ENCODE data around the gene PRSS12.

Gene PRSS12

GRCh38 chr4:118284169-118284568 lies 68.6 kb downstream of the PRSS12 start:
- no peak overlapping the region for H3K27ac ChIP-seq (ENCODE audit: low read length)
- H3K27me3 ChIP-seq (ENCODE audit: low read depth, low read length), result no peaks in the 10 kb centered on the region
- no peak overlapping the region for H3K4me3 ChIP-seq (ENCODE audit: low read depth in 1 of 2, low read length in 2 of 2)
- H3K36me3 ChIP-seq (ENCODE audit: control insufficient read depth in 1 of 2, insufficient read depth in 2 of 2, low read length in 2 of 2), result no peaks in the 10 kb centered on the region
- peaks cover 10 to 16% of the 10 kb centered on the region in 2 donors for H3K4me1 ChIP-seq (ENCODE audit: control insufficient read depth in 1 of 2, insufficient read depth in 2 of 2, low read length in 2 of 2)
- H3K9me3 ChIP-seq (ENCODE audit: control insufficient read depth in 1 of 2, low read length in 2 of 2), result no peaks in the 10 kb centered on the region

DNA sequence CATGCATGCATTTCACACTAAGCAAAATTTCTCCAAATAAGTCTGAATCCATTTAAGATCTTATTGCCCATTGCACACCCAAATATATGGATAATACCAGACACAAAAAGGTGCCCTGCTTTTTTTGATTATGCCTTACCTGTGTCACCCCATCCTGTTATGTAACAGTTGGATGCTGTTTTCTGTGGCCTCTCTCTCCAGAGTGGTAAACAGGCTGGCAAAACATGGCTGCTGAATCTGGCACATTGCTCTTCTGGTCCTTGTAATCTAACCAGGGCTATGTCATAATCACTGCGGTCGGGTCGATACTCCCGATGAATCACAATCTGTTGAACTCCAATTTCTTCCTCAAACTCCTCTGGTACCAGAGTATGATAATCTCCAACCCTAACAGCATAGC lies 70.1 kb downstream of the PRSS12 start:
- Histone ChIP-seq H3K9me3 (ENCODE audit: control insufficient read depth in 1 of 2, low read length in 2 of 2) (no peaks in the 10 kb centered on the region), H3K27ac (ENCODE audit: low read length) (no peak overlapping the region), H3K27me3 (ENCODE audit: low read depth, low read length) (no peaks in the 10 kb centered on the region), H3K4me3 (ENCODE audit: low read depth in 1 of 2, low read length in 2 of 2) (no peak overlapping the region), H3K36me3 (ENCODE audit: control insufficient read depth in 1 of 2, insufficient read depth in 2 of 2, low read length in 2 of 2) (no peaks in the 10 kb centered on the region), H3K4me1 (ENCODE audit: control insufficient read depth in 1 of 2, insufficient read depth in 2 of 2, low read length in 2 of 2) (peaks cover 10 to 16% of the 10 kb centered on the region in 2 donors)

GRCh38 chr4:118281611-118282442 lies 71.0 kb downstream of the PRSS12 start:
- no peak overlapping the region for H3K4me3 ChIP-seq (ENCODE audit: low read depth in 1 of 2, low read length in 2 of 2)
- H3K27ac ChIP-seq (ENCODE audit: low read length), result peak overlapping the region; percentile 10

DNA sequence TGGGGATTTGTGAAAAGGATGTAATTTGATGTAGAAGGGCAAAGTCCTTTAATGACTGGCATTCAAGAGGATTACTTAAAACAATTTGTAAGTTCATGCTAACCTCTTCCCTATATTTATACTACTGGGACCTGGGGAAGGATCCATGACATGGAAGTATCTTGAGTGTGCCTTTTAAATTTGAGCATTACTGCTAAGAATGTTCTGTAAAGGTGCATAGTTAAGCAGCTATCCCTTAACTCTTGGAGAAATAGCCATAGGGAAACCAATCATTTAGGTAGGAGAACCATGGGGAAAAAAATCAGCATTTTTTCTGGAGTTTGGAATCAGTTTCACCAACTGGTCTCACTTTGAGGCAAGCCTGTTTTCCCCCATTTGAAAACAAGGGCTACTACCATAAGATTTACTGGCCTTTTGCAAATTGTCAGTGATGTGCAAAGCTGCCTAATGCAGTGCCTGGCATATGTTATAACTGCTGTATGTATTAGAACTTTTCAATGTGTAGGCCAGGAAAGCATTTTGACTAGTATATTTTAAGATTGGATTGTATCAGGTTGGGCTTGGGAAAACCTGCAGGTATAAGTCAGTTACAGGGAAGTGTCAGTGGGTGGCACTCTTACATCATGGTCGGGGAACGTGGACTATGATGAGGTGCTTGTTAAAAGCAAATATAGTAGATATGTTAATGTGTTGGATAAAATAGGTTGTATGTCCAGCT lies 72.1 kb downstream of the PRSS12 start:
- no peaks in the 10 kb centered on the region for H3K27me3 ChIP-seq (ENCODE audit: low read depth, low read length)
- H3K4me1 ChIP-seq (ENCODE audit: control insufficient read depth in 1 of 2, insufficient read depth in 2 of 2, low read length in 2 of 2), result peaks cover 10 to 16% of the 10 kb centered on the region in 2 donors
- H3K4me3 ChIP-seq (ENCODE audit: low read depth in 1 of 2, low read length in 2 of 2), result peak overlapping the region; percentile 5 to 68
- no peaks in the 10 kb centered on the region for H3K9me3 ChIP-seq (ENCODE audit: control insufficient read depth in 1 of 2, low read length in 2 of 2)
- peak overlapping the region; percentile 10 for H3K27ac ChIP-seq (ENCODE audit: low read length)
- H3K36me3 ChIP-seq (ENCODE audit: control insufficient read depth in 1 of 2, insufficient read depth in 2 of 2, low read length in 2 of 2), result no peaks in the 10 kb centered on the region

More at GRCh38 chr4:118281611-118282442, 71.0 kb downstream of the PRSS12 start:
- H3K27me3 ChIP-seq (ENCODE audit: low read depth, low read length), result no peaks in the 10 kb centered on the region
- H3K36me3 ChIP-seq (ENCODE audit: control insufficient read depth in 1 of 2, insufficient read depth in 2 of 2, low read length in 2 of 2), result no peaks in the 10 kb centered on the region
- H3K4me1 ChIP-seq (ENCODE audit: control insufficient read depth in 1 of 2, insufficient read depth in 2 of 2, low read length in 2 of 2), result peaks cover 10 to 16% of the 10 kb centered on the region in 2 donors
- H3K9me3 ChIP-seq (ENCODE audit: control insufficient read depth in 1 of 2, low read length in 2 of 2), result no peaks in the 10 kb centered on the region

DNA sequence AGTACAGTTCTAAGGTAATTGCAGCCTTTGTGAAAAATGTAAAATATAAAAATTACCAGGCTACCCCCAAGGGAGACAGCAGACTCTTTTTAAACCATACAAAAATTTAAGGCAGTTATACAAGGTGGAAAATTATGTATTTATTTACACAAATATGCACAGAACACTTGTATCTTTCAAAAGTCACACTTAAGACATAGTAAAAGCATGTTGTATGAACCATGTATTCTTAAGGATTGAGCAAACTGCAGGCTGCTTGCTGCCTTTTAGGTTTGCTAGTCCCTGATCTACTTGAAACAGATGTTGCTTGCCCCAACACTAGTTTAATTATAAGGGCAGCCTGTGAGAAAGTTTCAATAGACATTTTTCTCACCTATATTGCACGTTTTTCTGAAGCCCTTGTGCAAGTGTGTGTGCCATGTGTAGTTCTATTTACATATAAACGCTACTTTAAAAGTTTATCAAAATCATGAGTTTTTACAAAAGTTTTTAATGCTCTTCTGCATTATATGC lies 72.8 kb downstream of the PRSS12 start:
- Histone ChIP-seq H3K27ac (ENCODE audit: low read length) (peak overlapping the region; percentile 97), H3K27me3 (ENCODE audit: low read depth, low read length) (no peaks in the 10 kb centered on the region)

DNA sequence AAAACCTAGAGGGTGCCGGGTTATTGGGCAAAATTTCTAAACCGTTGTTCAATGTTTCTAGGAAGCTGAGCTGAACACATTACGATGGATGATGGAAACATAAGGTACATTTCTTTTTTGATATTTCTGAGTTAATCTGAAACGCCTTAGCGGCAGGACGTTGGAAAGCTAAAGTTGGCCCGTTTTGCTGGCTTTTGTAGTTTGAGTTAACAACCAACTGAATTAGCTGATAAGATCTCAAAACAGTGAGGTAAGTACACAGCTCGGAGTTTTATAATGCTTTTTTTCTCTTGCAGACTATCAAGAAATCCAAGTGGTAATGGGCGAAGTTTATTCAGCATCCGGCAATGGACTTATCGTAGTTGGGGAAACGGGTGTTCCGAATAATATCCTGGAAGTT lies 73.5 kb downstream of the PRSS12 start:
- H3K27ac ChIP-seq (ENCODE audit: low read length), result peak overlapping the region; percentile 97
- H3K4me3 ChIP-seq (ENCODE audit: low read depth in 1 of 2, low read length in 2 of 2), result peak overlapping the region; percentile 68 to 96
- peaks cover 10 to 16% of the 10 kb centered on the region in 2 donors for H3K4me1 ChIP-seq (ENCODE audit: control insufficient read depth in 1 of 2, insufficient read depth in 2 of 2, low read length in 2 of 2)
- no peaks in the 10 kb centered on the region for H3K9me3 ChIP-seq (ENCODE audit: control insufficient read depth in 1 of 2, low read length in 2 of 2)
- no peaks in the 10 kb centered on the region for H3K36me3 ChIP-seq (ENCODE audit: control insufficient read depth in 1 of 2, insufficient read depth in 2 of 2, low read length in 2 of 2)
- H3K27me3 ChIP-seq (ENCODE audit: low read depth, low read length), result no peaks in the 10 kb centered on the region

More for the DNA sequence above, 72.8 kb downstream of the PRSS12 start:
- no peaks in the 10 kb centered on the region for H3K36me3 ChIP-seq (ENCODE audit: control insufficient read depth in 1 of 2, insufficient read depth in 2 of 2, low read length in 2 of 2)
- H3K4me1 ChIP-seq (ENCODE audit: control insufficient read depth in 1 of 2, insufficient read depth in 2 of 2, low read length in 2 of 2), result peaks cover 10 to 16% of the 10 kb centered on the region in 2 donors
- H3K4me3 ChIP-seq (ENCODE audit: low read depth in 1 of 2, low read length in 2 of 2), result peak overlapping the region; percentile 68 to 96
- H3K9me3 ChIP-seq (ENCODE audit: control insufficient read depth in 1 of 2, low read length in 2 of 2), result no peaks in the 10 kb centered on the region

DNA sequence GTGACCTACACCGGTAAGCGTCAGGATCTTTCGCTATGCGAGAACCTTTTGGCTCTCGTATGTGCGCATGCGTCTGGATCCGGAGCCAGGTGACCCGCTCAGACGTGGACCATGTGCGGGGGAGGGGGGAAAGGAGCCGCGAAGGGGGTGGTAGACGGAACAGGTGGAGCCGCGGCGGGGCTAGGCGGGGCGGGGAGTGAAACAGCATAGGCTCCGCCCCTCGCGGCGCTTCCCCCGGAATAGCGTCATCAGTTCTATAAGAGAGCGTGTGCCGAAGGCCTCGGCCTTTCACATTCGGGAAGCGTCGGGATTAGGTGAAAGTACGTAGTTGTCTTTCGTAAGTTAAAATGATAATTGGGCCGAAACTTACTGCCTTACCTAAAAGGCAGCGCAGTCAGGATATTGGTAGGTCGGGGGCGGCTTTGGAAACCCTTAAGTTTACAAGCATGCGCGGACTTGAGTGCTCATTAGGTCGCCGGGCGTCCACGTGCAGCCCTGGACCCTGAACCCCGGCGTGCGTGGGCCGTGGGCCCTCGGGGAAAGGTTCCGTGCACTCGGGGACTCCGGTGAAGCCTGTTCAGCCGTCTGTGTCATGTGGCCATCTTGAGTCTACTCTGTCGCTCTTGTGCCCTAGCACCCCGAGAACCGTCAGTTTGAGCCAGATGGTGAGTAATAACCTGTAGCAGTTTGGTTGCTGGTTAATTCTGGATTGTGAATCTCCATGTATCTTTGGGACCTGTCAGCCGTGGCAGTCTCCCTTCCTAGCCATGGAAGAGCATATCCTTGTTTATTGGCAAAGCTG lies 74.1 kb downstream of the PRSS12 start:
- H3K27ac ChIP-seq (ENCODE audit: low read length), result peak overlapping the region; percentile 97
- H3K4me3 ChIP-seq (ENCODE audit: low read depth in 1 of 2, low read length in 2 of 2), result peak overlapping the region; percentile 68 to 96
- no peaks in the 10 kb centered on the region for H3K36me3 ChIP-seq (ENCODE audit: control insufficient read depth in 1 of 2, insufficient read depth in 2 of 2, low read length in 2 of 2)
- no peaks in the 10 kb centered on the region for H3K9me3 ChIP-seq (ENCODE audit: control insufficient read depth in 1 of 2, low read length in 2 of 2)
- H3K4me1 ChIP-seq (ENCODE audit: control insufficient read depth in 1 of 2, insufficient read depth in 2 of 2, low read length in 2 of 2), result peaks cover 10 to 16% of the 10 kb centered on the region in 2 donors
- no peaks in the 10 kb centered on the region for H3K27me3 ChIP-seq (ENCODE audit: low read depth, low read length)

- H3K9me3 ChIP-seq (ENCODE audit: control insufficient read depth in 1 of 2, low read length in 2 of 2), result no peaks in the 10 kb centered on the region
- no peaks in the 10 kb centered on the region for H3K36me3 ChIP-seq (ENCODE audit: control insufficient read depth in 1 of 2, insufficient read depth in 2 of 2, low read length in 2 of 2)
- H3K4me1 ChIP-seq (ENCODE audit: control insufficient read depth in 1 of 2, insufficient read depth in 2 of 2, low read length in 2 of 2), result peaks cover 10 to 16% of the 10 kb centered on the region in 2 donors
- no peak overlapping the region for H3K4me3 ChIP-seq (ENCODE audit: low read depth in 1 of 2, low read length in 2 of 2)
- no peak overlapping the region for H3K27ac ChIP-seq (ENCODE audit: low read length)
- no peaks in the 10 kb centered on the region for H3K27me3 ChIP-seq (ENCODE audit: low read depth, low read length)
These were observed 75.6 kb downstream of the PRSS12 start for GRCh38 chr4:118277243-118277642.

- no peaks in the 10 kb centered on the region for H3K9me3 ChIP-seq (ENCODE audit: control insufficient read depth in 1 of 2, low read length in 2 of 2)
- no peaks in the 10 kb centered on the region for H3K36me3 ChIP-seq (ENCODE audit: control insufficient read depth in 1 of 2, insufficient read depth in 2 of 2, low read length in 2 of 2)
- no peaks in the 10 kb centered on the region for H3K27me3 ChIP-seq (ENCODE audit: low read depth, low read length)
- H3K27ac ChIP-seq (ENCODE audit: low read length), result no peak overlapping the region
- H3K4me3 ChIP-seq (ENCODE audit: low read depth in 1 of 2, low read length in 2 of 2), result no peak overlapping the region
- H3K4me1 ChIP-seq (ENCODE audit: control insufficient read depth in 1 of 2, insufficient read depth in 2 of 2, low read length in 2 of 2), result peaks cover 10 to 16% of the 10 kb centered on the region in 2 donors
These were observed 76.2 kb downstream of the PRSS12 start for GRCh38 chr4:118276580-118276979.

- H3K4me3 ChIP-seq (ENCODE audit: low read depth in 1 of 2, low read length in 2 of 2), result no peak overlapping the region
- no peaks in the 10 kb centered on the region for H3K9me3 ChIP-seq (ENCODE audit: control insufficient read depth in 1 of 2, low read length in 2 of 2)
- H3K4me1 ChIP-seq (ENCODE audit: control insufficient read depth in 1 of 2, insufficient read depth in 2 of 2, low read length in 2 of 2), result no peaks in the 10 kb centered on the region
- no peaks in the 10 kb centered on the region for H3K27me3 ChIP-seq (ENCODE audit: low read depth, low read length)
- H3K36me3 ChIP-seq (ENCODE audit: control insufficient read depth in 1 of 2, insufficient read depth in 2 of 2, low read length in 2 of 2), result no peaks in the 10 kb centered on the region
- no peak overlapping the region for H3K27ac ChIP-seq (ENCODE audit: low read length)
These were observed 79.2 kb downstream of the PRSS12 start for GRCh38 chr4:118273642-118274041.

GRCh38 chr4:118271788-118272187 lies 81.0 kb downstream of the PRSS12 start:
- H3K4me1 ChIP-seq (ENCODE audit: control insufficient read depth in 1 of 2, insufficient read depth in 2 of 2, low read length in 2 of 2), result no peaks in the 10 kb centered on the region
- no peak overlapping the region for H3K4me3 ChIP-seq (ENCODE audit: low read depth in 1 of 2, low read length in 2 of 2)
- no peaks in the 10 kb centered on the region for H3K36me3 ChIP-seq (ENCODE audit: control insufficient read depth in 1 of 2, insufficient read depth in 2 of 2, low read length in 2 of 2)
- H3K27me3 ChIP-seq (ENCODE audit: low read depth, low read length), result no peaks in the 10 kb centered on the region
- H3K27ac ChIP-seq (ENCODE audit: low read length), result no peak overlapping the region
- no peaks in the 10 kb centered on the region for H3K9me3 ChIP-seq (ENCODE audit: control insufficient read depth in 1 of 2, low read length in 2 of 2)

Data from muscle layer of duodenum (tissue), 2 donors.